Measurements from ENCODE around the gene MRPS26.

- TF ChIP-seq CTCF (IDR thresholded peaks at IDR 0.05; ENCODE audit: insufficient read depth, low read depth, low read length) (no peak), EZH2 (IDR thresholded peaks at IDR 0.05; ENCODE audit: insufficient read depth, low read length) (no peak)
Measured at GRCh38 chr20:3027987-3028386, 17.9 kb upstream of the MRPS26 start.
